ENCODE data around the gene ZC3H10.

DNA sequence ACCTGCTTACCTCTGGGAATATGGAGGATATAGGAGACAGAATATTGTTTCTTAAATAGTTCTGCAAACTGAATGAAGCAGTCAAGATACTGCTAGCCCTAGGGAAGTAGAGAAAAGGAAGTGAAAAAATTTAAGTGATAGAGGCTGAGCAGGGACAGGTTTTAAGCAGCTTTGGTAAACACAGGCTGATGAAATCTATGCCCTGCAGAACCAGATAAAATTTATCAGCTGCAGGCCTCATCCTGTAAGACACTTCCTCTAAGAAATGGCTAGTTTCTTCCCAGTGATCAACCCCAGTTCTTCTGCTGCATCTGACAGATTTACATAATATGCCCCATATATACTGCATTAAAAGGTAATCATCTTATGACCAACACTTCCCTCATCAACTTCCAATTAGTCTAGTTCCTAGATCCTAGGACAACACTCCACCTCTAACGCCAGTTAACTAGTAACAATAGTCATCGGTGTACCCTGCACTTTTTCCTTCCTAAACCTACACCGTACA is 8.7 kb downstream of the ZC3H10 start:
- TF ChIP-seq CEBPB (IDR thresholded peaks at IDR 0.05; ENCODE audit: low read depth, low read length), result no peak
- TF ChIP-seq, protein P1, sequence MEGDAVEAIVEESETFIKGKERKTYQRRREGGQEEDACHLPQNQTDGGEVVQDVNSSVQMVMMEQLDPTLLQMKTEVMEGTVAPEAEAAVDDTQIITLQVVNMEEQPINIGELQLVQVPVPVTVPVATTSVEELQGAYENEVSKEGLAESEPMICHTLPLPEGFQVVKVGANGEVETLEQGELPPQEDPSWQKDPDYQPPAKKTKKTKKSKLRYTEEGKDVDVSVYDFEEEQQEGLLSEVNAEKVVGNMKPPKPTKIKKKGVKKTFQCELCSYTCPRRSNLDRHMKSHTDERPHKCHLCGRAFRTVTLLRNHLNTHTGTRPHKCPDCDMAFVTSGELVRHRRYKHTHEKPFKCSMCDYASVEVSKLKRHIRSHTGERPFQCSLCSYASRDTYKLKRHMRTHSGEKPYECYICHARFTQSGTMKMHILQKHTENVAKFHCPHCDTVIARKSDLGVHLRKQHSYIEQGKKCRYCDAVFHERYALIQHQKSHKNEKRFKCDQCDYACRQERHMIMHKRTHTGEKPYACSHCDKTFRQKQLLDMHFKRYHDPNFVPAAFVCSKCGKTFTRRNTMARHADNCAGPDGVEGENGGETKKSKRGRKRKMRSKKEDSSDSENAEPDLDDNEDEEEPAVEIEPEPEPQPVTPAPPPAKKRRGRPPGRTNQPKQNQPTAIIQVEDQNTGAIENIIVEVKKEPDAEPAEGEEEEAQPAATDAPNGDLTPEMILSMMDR (conservative IDR thresholded peaks at IDR 0.05; ENCODE audit: low read depth, low read length), result no peak

Measured in IMR-90 (cell line).